ENCODE data around the gene COL11A1.
A peak's percentile ranks its signal among the peaks of the same experiment; 100 is the strongest.

GRCh38 chr1:102896286-102896685 is 212.0 kb downstream of the COL11A1 start:
- peak; percentile 73 for TF ChIP-seq PBX3 (IDR thresholded peaks at IDR 0.05)
- TF ChIP-seq TAF1 (IDR thresholded peaks at IDR 0.05; ENCODE audit: borderline replicate concordance, low read depth, low read length) = no peak
- no peak for TF ChIP-seq CTCF (IDR thresholded peaks at IDR 0.05)
